GM20000 (cell line): ENCODE measurements around the gene ACAD8.
"Not testable (repeated sequence)": the region's sequence is repeated elsewhere in the genome, so short reads cannot be mapped to it uniquely, and the experiment has no call there.

Experiments used
- DNase-seq: peaks from one replicate; pipeline ENCODE4 v3.0.0; 2012; ENCODE audit warnings: low spot score
- TF ChIP-seq, protein P1 (sequence below): IDR thresholded peaks from 2 replicates; pipeline ENCODE4 v1.5.1; 2012; ENCODE audit warnings: mild to moderate bottlenecking, control low read depth; ENCODE audit errors: extremely low read depth, missing control alignments

ACAD8 gene

GRCh38 chr11:134276396-134277182, 23.2 kb downstream of the ACAD8 start:
- TF ChIP-seq, protein P1, sequence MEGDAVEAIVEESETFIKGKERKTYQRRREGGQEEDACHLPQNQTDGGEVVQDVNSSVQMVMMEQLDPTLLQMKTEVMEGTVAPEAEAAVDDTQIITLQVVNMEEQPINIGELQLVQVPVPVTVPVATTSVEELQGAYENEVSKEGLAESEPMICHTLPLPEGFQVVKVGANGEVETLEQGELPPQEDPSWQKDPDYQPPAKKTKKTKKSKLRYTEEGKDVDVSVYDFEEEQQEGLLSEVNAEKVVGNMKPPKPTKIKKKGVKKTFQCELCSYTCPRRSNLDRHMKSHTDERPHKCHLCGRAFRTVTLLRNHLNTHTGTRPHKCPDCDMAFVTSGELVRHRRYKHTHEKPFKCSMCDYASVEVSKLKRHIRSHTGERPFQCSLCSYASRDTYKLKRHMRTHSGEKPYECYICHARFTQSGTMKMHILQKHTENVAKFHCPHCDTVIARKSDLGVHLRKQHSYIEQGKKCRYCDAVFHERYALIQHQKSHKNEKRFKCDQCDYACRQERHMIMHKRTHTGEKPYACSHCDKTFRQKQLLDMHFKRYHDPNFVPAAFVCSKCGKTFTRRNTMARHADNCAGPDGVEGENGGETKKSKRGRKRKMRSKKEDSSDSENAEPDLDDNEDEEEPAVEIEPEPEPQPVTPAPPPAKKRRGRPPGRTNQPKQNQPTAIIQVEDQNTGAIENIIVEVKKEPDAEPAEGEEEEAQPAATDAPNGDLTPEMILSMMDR, result no peak
- peak; percentile 40 for DNase-seq

DNA sequence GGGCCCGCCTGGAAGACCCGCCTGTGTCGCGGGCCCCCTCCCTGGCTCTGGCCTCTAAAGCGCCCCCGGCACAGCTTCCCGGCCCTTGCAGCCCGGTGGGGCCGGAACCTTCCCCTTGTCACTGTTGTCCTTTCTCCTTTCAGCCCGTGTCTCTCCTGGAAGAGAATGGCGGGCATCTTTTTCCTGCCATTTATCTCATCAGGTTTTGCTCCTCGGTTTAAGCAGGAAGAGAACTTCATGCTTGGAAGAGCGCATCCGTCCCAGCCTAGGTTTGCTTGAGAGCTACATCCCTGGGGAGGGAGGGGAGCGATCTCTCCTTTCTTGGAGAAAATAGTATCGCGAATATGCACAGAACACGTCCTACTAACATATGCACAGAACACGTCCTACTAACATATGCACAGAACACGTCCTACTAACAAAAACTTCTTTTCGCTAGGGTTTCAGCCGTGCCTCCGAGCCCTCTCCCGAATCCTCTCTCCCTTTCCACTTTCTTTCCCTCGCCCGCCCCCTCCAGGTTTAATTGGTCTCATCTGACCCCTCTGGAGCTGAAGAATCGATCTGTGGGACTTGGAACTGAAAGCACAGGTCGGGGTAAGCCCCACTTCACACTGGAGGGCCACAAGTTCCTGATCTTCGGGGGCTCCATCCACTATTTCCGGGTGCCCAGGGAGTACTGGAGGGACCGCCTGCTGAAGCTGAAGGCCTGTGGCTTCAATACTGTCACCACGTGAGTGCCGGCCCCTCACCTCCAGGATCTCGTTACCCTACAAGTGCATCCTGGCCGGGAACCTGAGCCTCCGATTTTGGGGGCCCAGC, 24.0 kb downstream of the ACAD8 start:
- TF ChIP-seq, protein P1, result no peak
- no peak for DNase-seq

- TF ChIP-seq, protein P1, result no peak
- DNase-seq, result no peak
Observed at GRCh38 chr11:134278356-134278755, 25.0 kb downstream of the ACAD8 start.

GRCh38 chr11:134281635-134282034, 28.3 kb downstream of the ACAD8 start:
- DNase-seq, result not testable (repeated sequence)

GRCh38 chr11:134282121-134283045, 29.0 kb downstream of the ACAD8 start:
- TF ChIP-seq, protein P1, result no peak
- no peak for DNase-seq

DNA sequence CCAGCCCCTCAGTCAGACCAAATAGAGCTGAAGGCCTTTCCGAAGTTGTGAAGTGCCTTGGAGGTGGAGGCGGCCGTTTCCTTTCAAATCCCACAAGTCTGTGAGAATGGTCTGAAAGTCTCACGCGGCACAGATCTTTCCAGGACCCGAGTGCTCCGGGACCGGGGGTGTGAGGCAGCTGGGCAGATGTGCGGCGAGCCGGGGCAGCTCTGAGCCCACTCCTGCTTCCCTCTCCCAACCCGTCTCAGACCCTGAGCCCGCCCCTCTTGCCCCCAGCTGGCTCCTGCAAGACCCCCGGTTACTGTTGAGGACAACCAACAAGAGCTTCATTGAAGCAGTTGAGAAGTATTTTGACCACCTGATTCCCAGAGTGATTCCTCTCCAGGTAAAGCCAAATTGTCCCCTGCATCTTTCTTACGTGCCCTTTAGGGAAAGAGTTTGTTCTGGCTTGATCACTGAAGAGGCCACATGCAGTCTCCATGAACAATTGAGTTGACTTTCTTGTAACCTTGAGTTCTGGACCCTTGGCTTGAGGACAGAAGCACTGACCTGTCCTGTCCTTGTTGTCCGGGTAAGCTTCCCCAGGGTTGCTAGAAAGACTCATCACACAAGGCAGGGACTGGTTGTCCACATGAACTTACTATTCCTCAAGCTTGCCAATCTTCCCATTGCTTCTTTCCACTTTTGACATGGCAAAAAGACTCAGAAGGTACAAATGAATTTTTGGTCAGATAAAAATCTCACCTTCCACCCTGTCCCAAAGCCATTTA, 30.3 kb downstream of the ACAD8 start:
- TF ChIP-seq, protein P1, result no peak
- no peak for DNase-seq

DNA sequence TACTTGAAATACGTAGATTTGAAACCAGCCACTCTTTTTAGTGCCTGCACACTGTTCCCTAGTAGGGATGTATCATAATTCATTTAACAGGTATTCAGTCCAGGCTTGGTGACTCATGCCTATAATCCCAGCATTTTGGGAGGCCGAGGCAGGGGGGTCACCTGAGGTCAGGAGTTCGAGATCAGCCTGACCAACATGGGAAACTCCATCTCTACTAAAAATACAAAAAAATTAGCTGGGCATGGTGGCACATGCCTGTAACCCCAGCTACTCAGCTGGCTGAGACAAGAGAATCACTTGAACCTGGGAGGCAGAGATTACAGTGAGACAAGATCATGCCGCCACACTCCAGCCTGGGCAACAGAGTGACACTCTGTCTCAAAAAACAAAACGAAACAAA, 31.0 kb downstream of the ACAD8 start:
- DNase-seq, result not testable (repeated sequence)
